HL-60 (cell line): ENCODE data around the gene ARMC9.

Experiments used
- CTCF ChIP-seq: IDR thresholded peaks from one replicate; pipeline ENCODE4 v1.5.1; 2011; ENCODE audit warnings: low read length, control low read depth, inconsistent platforms; ENCODE audit not compliant: insufficient read depth
- POLR2AphosphoS5 ChIP-seq: IDR thresholded peaks from 2 replicates; pipeline ENCODE4 v1.6.1; 2012; ENCODE audit warnings: low read depth

DNA sequence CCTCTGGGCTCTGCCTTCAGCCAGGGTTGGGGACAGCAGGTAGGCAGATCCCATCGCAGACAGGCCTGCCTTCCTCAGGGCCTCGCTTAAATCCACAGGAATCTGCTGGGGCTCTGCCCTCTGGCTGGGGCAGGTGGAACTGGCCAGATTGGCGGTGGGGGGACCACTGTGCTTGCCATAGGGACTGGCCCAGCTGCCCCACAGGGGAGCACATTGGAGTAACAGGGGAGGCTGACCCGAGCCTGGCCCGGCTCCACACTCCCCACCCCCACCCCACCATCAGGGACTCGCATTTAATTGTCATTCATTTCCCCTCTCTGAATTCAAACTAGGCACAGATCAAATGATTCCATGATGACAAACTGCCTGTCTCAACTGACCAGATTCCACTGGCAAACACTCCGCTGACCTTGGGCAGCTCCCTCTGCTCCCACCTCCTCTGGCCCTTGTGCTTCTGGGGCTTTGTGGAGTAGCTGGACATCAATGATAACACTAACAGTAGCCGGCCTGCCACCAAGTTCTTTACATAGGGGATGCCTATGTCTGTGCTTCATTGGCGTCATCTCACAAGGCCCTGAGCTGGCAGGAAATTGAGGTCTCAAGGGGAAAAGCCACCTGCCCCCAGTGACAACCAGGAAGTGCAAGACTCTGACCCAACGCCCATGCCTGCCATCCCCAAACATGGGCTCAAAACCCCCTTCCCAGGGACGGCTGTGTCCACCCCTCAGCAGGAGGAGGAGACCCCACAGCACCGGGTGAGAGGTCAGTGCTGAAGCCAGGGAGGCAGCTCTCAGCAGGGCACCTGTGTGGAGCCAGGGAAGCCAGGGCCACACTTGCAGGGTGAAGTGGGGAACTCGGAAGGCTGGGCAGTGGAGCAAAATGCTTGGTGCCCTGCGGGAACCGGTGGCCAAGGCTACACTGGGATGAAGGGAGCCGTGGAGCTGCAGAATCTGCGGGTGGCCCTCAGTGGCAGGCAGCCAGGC, 195.0 kb downstream of the ARMC9 start:
- TF ChIP-seq POLR2AphosphoS5, result no peak
- peak; percentile 9 for TF ChIP-seq CTCF
